IMR-90 (cell line): Measurements from ENCODE around the gene OSTM1. TPM values are rescaled to one million over a fixed set of nuclear protein-coding genes. Genes with fewer than 3 reads are reported as not detected.

Experiments used
- ATAC-seq: fragments of 200-7000 bp; cut with Tn5 transposase; 2 replicates; pipeline ENCODE4 v1.9.1; 2020; ENCODE audit warnings: low read depth, mild to moderate bottlenecking, moderate library complexity
- BruUV-seq: library from RNA; stranded (reverse); fragments of 400-500 nt; replicated peaks from 2 replicates; lab custom pipeline; 2021; lab: Mats Ljungman, UMichigan
- CTCF ChIA-PET: fragments of 300-600 bp; formaldehyde crosslinking; extraction: SDS; loops from one replicate; lab custom pipeline; 2021; ENCODE audit warnings: antibody characterized with exemption; lab: Yijun Ruan, JAX
- POLR2A ChIA-PET: fragments of 300-600 bp; sonication (Branson Sonifier 250); formaldehyde crosslinking; loops from one replicate; lab custom pipeline; 2022; ENCODE audit warnings: antibody characterized with exemption; ENCODE audit not compliant: unreplicated experiment; lab: Charles Lee
- DNase-seq: peaks from one replicate; pipeline ENCODE4 v3.0.0; 2013
- H2AFZ ChIP-seq: replicated peaks from 2 replicates; pipeline ENCODE3; 2013; ENCODE audit warnings: low read length, mild to moderate bottlenecking; ENCODE audit not compliant: poor library complexity
- H2AK5ac ChIP-seq: 2 replicates; pipeline ENCODE4 v1.6.1; 2013; ENCODE audit warnings: low read depth, low read length, inconsistent platforms
- H2AK9ac ChIP-seq: replicated peaks from 2 replicates; pipeline ENCODE3; 2013; ENCODE audit warnings: mild to moderate bottlenecking, low read depth, low read length, moderate library complexity; ENCODE audit not compliant: poor library complexity
- H2BK120ac ChIP-seq: 2 replicates; pipeline ENCODE4 v1.6.1; 2013; ENCODE audit warnings: low read depth, low read length, inconsistent platforms
- H2BK15ac ChIP-seq: 3 replicates; pipeline ENCODE4 v1.6.1; 2013; ENCODE audit warnings: low read depth, low read length, inconsistent platforms
- H2BK20ac ChIP-seq: 2 replicates; pipeline ENCODE4 v1.6.1; 2013; ENCODE audit warnings: low read depth, mild to moderate bottlenecking, inconsistent platforms, low read length, moderate library complexity
- H2BK5ac ChIP-seq: 2 replicates; pipeline ENCODE4 v1.6.1; 2013; ENCODE audit warnings: mild to moderate bottlenecking, low read depth, low read length, inconsistent platforms; ENCODE audit not compliant: poor library complexity, severe bottlenecking
- H3K14ac ChIP-seq: replicated peaks from 2 replicates; pipeline ENCODE4 v1.6.1; 2013; ENCODE audit warnings: low read depth, low read length, inconsistent platforms
- H3K18ac ChIP-seq: 2 replicates; pipeline ENCODE4 v1.6.1; 2013; ENCODE audit warnings: low read depth, low read length, control low read depth
- H3K23ac ChIP-seq: 2 replicates; pipeline ENCODE4 v1.6.1; 2013; ENCODE audit warnings: low read depth, low read length, inconsistent platforms
- H3K27ac ChIP-seq: 2 replicates; pipeline ENCODE4 v1.5.1; 2013; ENCODE audit warnings: mild to moderate bottlenecking, control low read depth, low read length; ENCODE audit not compliant: insufficient read depth
- H3K27me3 ChIP-seq: 2 replicates; pipeline ENCODE4 v1.6.1; 2013; ENCODE audit warnings: low read length; ENCODE audit not compliant: control insufficient read depth, insufficient read depth
- H3K36me3 ChIP-seq: 2 replicates; pipeline ENCODE4 v1.6.1; 2013; ENCODE audit warnings: low read length, mixed read lengths; ENCODE audit not compliant: control insufficient read depth, insufficient read depth
- H3K4ac ChIP-seq: 2 replicates; pipeline ENCODE4 v1.6.1; 2013; ENCODE audit warnings: low read depth, low read length, inconsistent platforms
- H3K4me1 ChIP-seq: 2 replicates; pipeline ENCODE4 v1.6.1; 2013; ENCODE audit warnings: low read length, mixed read lengths; ENCODE audit not compliant: control insufficient read depth, insufficient read depth
- H3K4me2 ChIP-seq: 2 replicates; pipeline ENCODE4 v1.6.1; 2013; ENCODE audit warnings: low read depth, mild to moderate bottlenecking, control low read depth, low read length, moderate library complexity
- H3K4me3 ChIP-seq: 2 replicates; pipeline ENCODE4 v1.5.1; 2013; ENCODE audit warnings: low read depth, mild to moderate bottlenecking, control low read depth, low read length, moderate library complexity; ENCODE audit not compliant: insufficient read depth
- H3K56ac ChIP-seq: 2 replicates; pipeline ENCODE4 v1.6.1; 2013; ENCODE audit warnings: low read length, inconsistent platforms; ENCODE audit not compliant: insufficient read depth; ENCODE audit errors: extremely low read depth
- H3K79me1 ChIP-seq, 2 experiments: 2 replicates each; pipeline ENCODE4 v1.6.1; 2013; ENCODE audit warnings: low read length in 2 of 2, inconsistent platforms in 1 of 2, low read depth in 1 of 2
- H3K9ac ChIP-seq: 2 replicates; pipeline ENCODE4 v1.6.1; 2013; ENCODE audit warnings: low read depth, low read length, control low read depth
- H3K9me1 ChIP-seq: 2 replicates; pipeline ENCODE4 v1.6.1; 2013; ENCODE audit warnings: low read length, inconsistent platforms; ENCODE audit not compliant: insufficient read depth
- H3K9me3 ChIP-seq: 2 replicates; pipeline ENCODE4 v1.6.1; 2013; ENCODE audit warnings: low read length; ENCODE audit not compliant: control insufficient read depth, insufficient read depth
- H4K20me1 ChIP-seq: 2 replicates; pipeline ENCODE4 v1.6.1; 2013; ENCODE audit warnings: low read length, inconsistent platforms; ENCODE audit not compliant: insufficient read depth
- H4K5ac ChIP-seq: 2 replicates; pipeline ENCODE4 v1.6.1; 2013; ENCODE audit warnings: mild to moderate bottlenecking, low read depth, low read length, control low read depth
- H4K8ac ChIP-seq, 2 experiments: 2 replicates each; pipeline ENCODE4 v1.6.1; 2013; ENCODE audit warnings: low read depth in 2 of 2, low read length in 2 of 2, control low read depth in 1 of 2, inconsistent platforms in 1 of 2
- H4K91ac ChIP-seq: 2 replicates; pipeline ENCODE4 v1.6.1; 2013; ENCODE audit warnings: low read depth, low read length, inconsistent platforms; ENCODE audit not compliant: insufficient read depth
- BHLHE40 ChIP-seq: fragments of 150-350 bp; IDR thresholded peaks from 2 replicates; pipeline ENCODE4 v1.6.1; 2016; ENCODE audit warnings: mild to moderate bottlenecking, low read depth, low read length
- CEBPB ChIP-seq: IDR thresholded peaks from 2 replicates; pipeline ENCODE4 v1.6.1; 2012; ENCODE audit warnings: low read depth, low read length, improper control_type of control experiment
- CHD1 ChIP-seq: IDR thresholded peaks from 2 replicates; pipeline ENCODE4 v1.6.1; 2012; ENCODE audit warnings: low read depth, low read length, improper control_type of control experiment
- CTCF ChIP-seq: conservative IDR thresholded peaks from 2 replicates; pipeline ENCODE4 v1.5.1; 2012; ENCODE audit warnings: mild to moderate bottlenecking, low read depth, low read length, improper control_type of control experiment
- ELK1 ChIP-seq: fragments of 150-350 bp; IDR thresholded peaks from 2 replicates; pipeline ENCODE4 v1.6.1; 2016; ENCODE audit warnings: low read depth, mild to moderate bottlenecking, low read length, moderate library complexity, borderline replicate concordance
- FOS ChIP-seq: fragments of 150-350 bp; IDR thresholded peaks from 2 replicates; pipeline ENCODE4 v1.6.1; 2016; ENCODE audit warnings: low read depth, low read length
- MXI1 ChIP-seq: IDR thresholded peaks from 2 replicates; pipeline ENCODE4 v1.6.1; 2012; ENCODE audit warnings: low read depth, mild to moderate bottlenecking, low read length, moderate library complexity, borderline replicate concordance
- NFE2L2 ChIP-seq: fragments of 150-350 bp; IDR thresholded peaks from 2 replicates; pipeline ENCODE4 v1.6.1; 2016; ENCODE audit warnings: low read depth, mild to moderate bottlenecking, low read length
- POLR2A ChIP-seq: IDR thresholded peaks from 2 replicates; pipeline ENCODE4 v1.6.1; 2012; ENCODE audit warnings: mild to moderate bottlenecking, low read depth, low read length
- RAD21 ChIP-seq: IDR thresholded peaks from 2 replicates; pipeline ENCODE4 v1.6.1; 2012; ENCODE audit warnings: low read length, improper control_type of control experiment
- SMC3 ChIP-seq: fragments of 150-350 bp; IDR thresholded peaks from 2 replicates; pipeline ENCODE4 v1.6.1; 2016; ENCODE audit warnings: low read depth, mild to moderate bottlenecking, antibody characterized with exemption, low read length, moderate library complexity
- USF2 ChIP-seq: fragments of 150-350 bp; IDR thresholded peaks from 2 replicates; pipeline ENCODE4 v1.6.1; 2017; ENCODE audit warnings: mild to moderate bottlenecking, antibody characterized with exemption, low read length, low read depth
- WGBS, 2 experiments: methylation state at CpG; one replicate each; pipeline versions ENCODE4 v1.1.5 to v1.1.7; 2013; ENCODE audit warnings: missing lambda C conversion rate in 2 of 2; ENCODE audit not compliant: insufficient read length in 1 of 2; ENCODE audit errors: extremely low coverage in 2 of 2; 5-methylcytosine and 5-hydroxymethylcytosine counted together
- dilution Hi-C: fragments of 300-500 bp; cut with HindIII; formaldehyde crosslinking; loops from one replicate; pipeline ENCODE4 v1.14.3; 2018; ENCODE audit warnings: low sequenced_read_pairs; ENCODE audit not compliant: unreplicated experiment
- in situ Hi-C: fragments of 300-500 bp; cut with MboI; formaldehyde crosslinking; loops from 3 replicates; pipeline ENCODE4 v1.14.3; 2019; ENCODE audit warnings: low sequenced_read_pairs, inconsistent platforms, mixed read lengths
- intact Hi-C: fragments of 100-400 bp; cut with micrococcal nuclease; formaldehyde crosslinking; loops from 2 replicates; pipeline ENCODE4 v1.10.0; 2022
- polyA plus RNA-seq, 3 experiments: library from polyadenylated mRNA; depleted of rRNA; stranded (reverse); fragments of >200 nt; gene quantifications; 2 replicates each; pipeline ENCODE4 v1.2.3, GENCODE V29; 2012; ENCODE audit warnings: low replicate concordance in 1 of 3
- total RNA-seq: library from RNA; depleted of rRNA; stranded (reverse); fragments of >200 nt; gene quantifications from 2 replicates; pipeline ENCODE4 v1.2.3, GENCODE V29; 2012

OSTM1 gene
- total and polyA plus RNA-seq, 2 of the 4 experiments (the other 2 are of a cell fraction) = 8.0 to 24.7 TPM

GRCh38 chr6:108013787-108014439 is 60.6 kb downstream of the OSTM1 start:
- in situ Hi-C loops = no loop called here
- Histone ChIP-seq H2AK5ac (no peak overlapping the region), H4K91ac (no peak overlapping the region), H3K79me1 (no peaks in the 10 kb centered on the region), H2AFZ (no peak overlapping the region), H3K4me3 (no peak overlapping the region), H3K4ac (no peak overlapping the region), H3K4me2 (no peak overlapping the region), H3K14ac (no peak overlapping the region), H4K8ac (no peak overlapping the region), H2BK20ac (no peak overlapping the region), H3K9me3 (no peaks in the 10 kb centered on the region), H3K56ac (no peak overlapping the region), H3K36me3 (no peaks in the 10 kb centered on the region), H2BK5ac (no peak overlapping the region), H3K27me3 (peaks cover 2% of the 10 kb centered on the region; the same call in 1 of the 2 replicates), H3K18ac (no peak overlapping the region), H3K9ac (no peak overlapping the region), H2AK9ac (no peak overlapping the region), H3K23ac (no peak overlapping the region), H2BK15ac (no peak overlapping the region), H4K5ac (no peak overlapping the region), H4K20me1 (no peaks in the 10 kb centered on the region), H3K9me1 (no peaks in the 10 kb centered on the region), H3K4me1 (no peaks in the 10 kb centered on the region), H2BK120ac (no peak overlapping the region), H3K27ac (no peak overlapping the region)
- intact Hi-C loops = no loop called here
- TF ChIP-seq CHD1 (no peak), POLR2A (no peak), NFE2L2 (no peak), FOS (no peak), USF2 (no peak), CTCF (no peak), BHLHE40 (no peak), ELK1 (no peak), MXI1 (no peak), SMC3 (no peak), CEBPB (no peak), RAD21 (no peak)
- 66% methylated on average over 3 of the region's 6 CpGs; no CpG with 5 or more reads in 1 of the 2 experiments for WGBS, 2 experiments
- DNase-seq (no peak), ATAC-seq (no peak)
- POLR2A ChIA-PET = no interaction called here
- BruUV-seq = no TSS peak
- dilution Hi-C loops = no loop called here
- CTCF ChIA-PET = interaction anchor here (1.9 kb wide), 1 partner anchor 34 kb away, joined by 6 read pairs; no protein-coding TSS in a partner anchor
